HepG2 (cell line): Measurements from ENCODE around the gene AUP1. TPM values are rescaled to one million over a fixed set of nuclear protein-coding genes. Genes with fewer than 3 reads are reported as not detected.
A peak's percentile ranks its signal among the peaks of the same experiment; 100 is the strongest.

Experiments used
- ATAC-seq: fragments of 200-7000 bp; cut with Tn5 transposase; 3 replicates; pipeline ENCODE4 v1.9.1; 2020; ENCODE audit warnings: mild to moderate bottlenecking, moderate library complexity
- BruUV-seq: library from RNA; stranded (reverse); fragments of 400-500 nt; replicated peaks from 2 replicates; lab custom pipeline; 2021; lab: Mats Ljungman, UMichigan
- CTCF ChIA-PET: fragments of 300-600 bp; formaldehyde crosslinking; extraction: SDS; loops from one replicate; lab custom pipeline; 2021; ENCODE audit warnings: low total read pairs, inconsistent platforms, low intra/inter-chr PET ratio; lab: Yijun Ruan, JAX
- POLR2A ChIA-PET: fragments of 350-600 bp; sonication (Branson Sonifier 250); formaldehyde crosslinking; loops from one replicate; lab custom pipeline; 2020; ENCODE audit warnings: antibody characterized with exemption, inconsistent platforms; lab: Yijun Ruan, JAX
- DNase-seq: peaks from one replicate; pipeline ENCODE4 v3.0.0-alpha.2; 2015; ENCODE audit warnings: low spot score
- FAIRE-seq: peaks from 3 replicates; lab custom pipeline; 2011; peaks lifted over from hg19 to GRCh38; lab: Jason Lieb, UNC
- H2AFZ ChIP-seq: one replicate; pipeline ENCODE4 v1.6.1; 2011; ENCODE audit warnings: low read length, inconsistent platforms
- H3K27ac ChIP-seq: fragments of 300-600 bp; 3 replicates; pipeline ENCODE4 v1.8.0; 2011; ENCODE audit warnings: mixed run types, mild to moderate bottlenecking, mixed read lengths, low read length, inconsistent platforms; ENCODE audit not compliant: insufficient read depth; ENCODE audit errors: extremely low read length
- H3K27me3 ChIP-seq, 2 experiments: fragments of 200-600 bp in 1 of 2; 2 replicates in 1 of 2; 3 replicates in 1 of 2; pipeline versions ENCODE4 v1.6.0 to v1.8.0; 2011; ENCODE audit warnings: low read length in 2 of 2, mild to moderate bottlenecking in 2 of 2, moderate library complexity in 2 of 2, inconsistent platforms in 1 of 2; ENCODE audit not compliant: insufficient read depth in 2 of 2, control insufficient read depth in 1 of 2
- H3K36me3 ChIP-seq, 2 experiments: fragments of 200-600 bp in 1 of 2; replicated peaks in 1 of 2; 2 replicates in 1 of 2; 3 replicates in 1 of 2; pipeline versions ENCODE4 v1.5.1 to v1.8.0; 2011; ENCODE audit warnings: low read length in 2 of 2, inconsistent platforms in 1 of 2; ENCODE audit not compliant: insufficient read depth in 2 of 2, control insufficient read depth in 1 of 2
- H3K4me1 ChIP-seq: 2 replicates; pipeline ENCODE4 v1.5.1; 2012; ENCODE audit warnings: low read length, inconsistent platforms; ENCODE audit not compliant: insufficient read depth
- H3K4me2 ChIP-seq: 2 replicates; pipeline ENCODE4 v1.6.0; 2011; ENCODE audit warnings: low read depth, low read length, inconsistent platforms
- H3K4me3 ChIP-seq, 3 experiments: fragments of 200-600 bp in 1 of 3; sonication (generic), shearing (Covaris generic) in 1 of 3; replicated peaks in 1 of 3; 2 replicates each; pipeline ENCODE4 v1.5.1; 2011 to 2016; ENCODE audit warnings: low read length in 3 of 3, inconsistent platforms in 2 of 3, low read depth in 2 of 3, mild to moderate bottlenecking in 2 of 3, control low read depth in 1 of 3, mixed read lengths in 1 of 3; ENCODE audit not compliant: insufficient read depth in 1 of 3
- H3K79me2 ChIP-seq: one replicate; pipeline ENCODE4 v1.6.1; 2011; ENCODE audit warnings: low read length, inconsistent platforms; ENCODE audit not compliant: insufficient read depth
- H3K9ac ChIP-seq: 2 replicates; pipeline ENCODE4 v1.6.0; 2011; ENCODE audit warnings: mild to moderate bottlenecking, low read depth, low read length, inconsistent platforms; ENCODE audit not compliant: insufficient read depth
- H3K9me3 ChIP-seq: 2 replicates; pipeline ENCODE4 v1.5.1; 2012; ENCODE audit warnings: mild to moderate bottlenecking, low read length
- H4K20me1 ChIP-seq: 2 replicates; pipeline ENCODE4 v1.6.0; 2011; ENCODE audit warnings: inconsistent platforms, mild to moderate bottlenecking, low read length, moderate library complexity; ENCODE audit not compliant: insufficient read depth
- CEBPB ChIP-seq: IDR thresholded peaks from 2 replicates; pipeline ENCODE4 v1.6.1; 2011; ENCODE audit warnings: low read depth, low read length, improper control_type of control experiment, borderline replicate concordance
- CREB3 ChIP-seq: sonication (generic); formaldehyde crosslinking; IDR thresholded peaks from 2 replicates; pipeline ENCODE4 v1.5.0; 2020; ENCODE audit warnings: missing genetic modification reagents
- ERF ChIP-seq: IDR thresholded peaks from 2 replicates; pipeline ENCODE4 v1.6.1; 2018; ENCODE audit warnings: missing biosample characterization, missing genetic modification reagents
- HIC2 ChIP-seq: sonication (generic); formaldehyde crosslinking; IDR thresholded peaks from 2 replicates; pipeline ENCODE4 v1.9.0; 2022; ENCODE audit warnings: low read depth, missing genetic modification reagents
- HNRNPL ChIP-seq: fragments of 200-400 bp; formaldehyde crosslinking; IDR thresholded peaks from 2 replicates; pipeline ENCODE4 v1.6.1; 2017; ENCODE audit warnings: mild to moderate bottlenecking, low read depth, low read length
- MYC ChIP-seq: sonication (generic); formaldehyde crosslinking; IDR thresholded peaks from 2 replicates; pipeline ENCODE4 v1.9.0; 2021; ENCODE audit warnings: missing genetic modification reagents, borderline replicate concordance
- PHF8 ChIP-seq: sonication (generic); formaldehyde crosslinking; IDR thresholded peaks from 2 replicates; pipeline ENCODE4 v1.5.0; 2020; ENCODE audit warnings: missing genetic modification reagents
- RXRA ChIP-seq: sonication (generic); formaldehyde crosslinking; IDR thresholded peaks from 2 replicates; pipeline ENCODE4 v1.5.1; 2020; ENCODE audit warnings: missing genetic modification reagents
- SP4 ChIP-seq: sonication (generic); formaldehyde crosslinking; IDR thresholded peaks from 2 replicates; pipeline ENCODE4 v1.8.1; 2023; ENCODE audit warnings: mild to moderate bottlenecking, missing genetic modification reagents
- ZHX1 ChIP-seq: sonication (generic); formaldehyde crosslinking; IDR thresholded peaks from 2 replicates; pipeline ENCODE4 v1.8.1; 2022; ENCODE audit warnings: low read depth, mild to moderate bottlenecking, missing genetic modification reagents
- ZNF17 ChIP-seq: sonication (generic); formaldehyde crosslinking; IDR thresholded peaks from 2 replicates; pipeline ENCODE4 v1.5.0; 2020; ENCODE audit warnings: mild to moderate bottlenecking, missing genetic modification reagents
- ZNF83 ChIP-seq: sonication (generic); formaldehyde crosslinking; IDR thresholded peaks from 2 replicates; pipeline ENCODE4 v1.4.0; 2020; ENCODE audit warnings: missing genetic modification reagents, mild to moderate bottlenecking, borderline replicate concordance
- ZNF883 ChIP-seq: sonication (generic); formaldehyde crosslinking; IDR thresholded peaks from 2 replicates; pipeline ENCODE4 v1.5.1; 2020; ENCODE audit warnings: mild to moderate bottlenecking, missing genetic modification reagents; ENCODE audit errors: not compliant biosample characterization
- ZSCAN21 ChIP-seq: sonication (generic); formaldehyde crosslinking; IDR thresholded peaks from 2 replicates; pipeline ENCODE4 v1.8.0; 2022; ENCODE audit warnings: mild to moderate bottlenecking, missing genetic modification reagents, moderate library complexity, borderline replicate concordance
- WGBS: methylation state at CpG from one replicate; pipeline ENCODE4 v1.1.6; 2017; ENCODE audit warnings: low lambda C conversion rate; 5-methylcytosine and 5-hydroxymethylcytosine counted together
- in situ Hi-C: cut with HindIII; loops from 2 replicates; pipeline ENCODE4 v1.10.0; 2017; ENCODE audit warnings: low pct_unique_long_range_greater_than_20kb; ENCODE audit not compliant: extremely low pct_ligation_motif_present
- intact Hi-C: fragments of 100-400 bp; cut with micrococcal nuclease; formaldehyde crosslinking; loops from one replicate; pipeline ENCODE4 v1.10.0; 2022; ENCODE audit not compliant: unreplicated experiment
- polyA plus RNA-seq, 8 experiments: library from polyadenylated mRNA; depleted of rRNA in 3 of 8; stranded (reverse) in 7 of 8; unstranded in 1 of 8; fragments of >200 nt; fragmentation: Illumina TruSeq in 4 of 8; extraction: Trizol in 4 of 8; gene quantifications; 2 replicates each; pipeline versions ENCODE4 v1.2.1 to v1.2.3, GENCODE V29; 2011 to 2016; ENCODE audit warnings: low read depth in 4 of 8, missing spikeins in 1 of 8, mixed read lengths in 1 of 8; ENCODE audit not compliant: insufficient read depth in 1 of 8
- total RNA-seq, 5 experiments: library from RNA; depleted of rRNA; stranded (reverse); fragments of >200 nt; fragmentation: Illumina TruSeq; extraction: Trizol; gene quantifications; 2 replicates each; pipeline ENCODE4 v1.2.3, GENCODE V29; 2016; ENCODE audit warnings: low read depth in 1 of 5

AUP1 gene
- total and polyA plus RNA-seq, 2 of the 13 experiments (the other 11 are each of a cell fraction or from before 2014, with no cell fraction given) = 174 to 267 TPM

GRCh38 chr2:74552914-74553811 is 23.7 kb upstream of the AUP1 start:
- H3K4me1 ChIP-seq = peaks cover 68% of the 10 kb centered on the region
- FAIRE-seq = no peak
- peak overlapping the region; percentile 62 to 69 (median 69) for H3K4me3 ChIP-seq
- ChIA-PET CTCF (no interaction called here), POLR2A (interaction anchor here (1.5 to 1.7 kb wide), 2 partner anchors 46 to 71 kb away, joined by 4 read pairs; partner anchors contain the start of genes CCDC142, PCGF1 and TTC31)
- in situ Hi-C loops (no loop called here), intact Hi-C loops (no loop called here)
- H3K9ac ChIP-seq = peak overlapping the region; percentile 42
- no peak for DNase-seq
- no peaks in the 10 kb centered on the region for H3K79me2 ChIP-seq
- H2AFZ ChIP-seq = peak overlapping the region; percentile 31
- 7% methylated on average over 20 of the region's 27 CpGs for WGBS
- H4K20me1 ChIP-seq = no peaks in the 10 kb centered on the region
- H3K36me3 ChIP-seq = no peaks in the 10 kb centered on the region
- no TSS peak for BruUV-seq
- H3K4me2 ChIP-seq = peak overlapping the region; percentile 92
- H3K27me3 ChIP-seq = peaks cover 3 to 17% of the 10 kb centered on the region in 2 experiments; a peak in 2 of 5 replicates
- peak; percentile 37 for ATAC-seq
- no peaks in the 10 kb centered on the region for H3K9me3 ChIP-seq
- H3K27ac ChIP-seq = no peak overlapping the region
- TF ChIP-seq ZNF83 = 0 out of 2 replicates have a peak, but pooled peaks have one; percentile 38
- peak; percentile 62 for TF ChIP-seq ZNF883 (CRISPR knock-in tag)
- no peak for TF ChIP-seq ZSCAN21
- 0 out of 2 replicates have a peak, but pooled peaks have one; percentile 28 for TF ChIP-seq ZNF17
- no peak for TF ChIP-seq PHF8 (CRISPR knock-in tag)
- TF ChIP-seq CREB3 (CRISPR knock-in tag) = no peak
- TF ChIP-seq HNRNPL = peak; percentile 83
- 0 out of 2 replicates have a peak, but pooled peaks have one; percentile 25 for TF ChIP-seq ERF
- 0 out of 2 replicates have a peak, but pooled peaks have one; percentile 43 for TF ChIP-seq MYC (CRISPR knock-in tag)
- 0 out of 2 replicates have a peak, but pooled peaks have one; percentile 32 for TF ChIP-seq RXRA (CRISPR knock-in tag)
- TF ChIP-seq ZHX1 (CRISPR knock-in tag) = no peak
- no peak for TF ChIP-seq CEBPB
- TF ChIP-seq SP4 (CRISPR knock-in tag) = 0 out of 2 replicates have a peak, but pooled peaks have one; percentile 49
- TF ChIP-seq HIC2 (CRISPR knock-in tag) = peak; percentile 55; the same call in 1 of the 2 replicates
